RWPE2 (cell line): ENCODE results near the gene BIRC2.

ENCODE experiments used
- ATAC-seq: fragments of 200-7000 bp; cut with Tn5 transposase; 3 replicates; pipeline ENCODE4 v1.9.1; 2021; ENCODE audit warnings: low read depth
- DNase-seq: peaks from one replicate; pipeline ENCODE4 v3.0.0-alpha.2; 2020; ENCODE audit warnings: low spot score
- H3K27ac ChIP-seq: fragments of 450-650 bp; 2 replicates; pipeline ENCODE4 v1.5.1; 2017; ENCODE audit warnings: mild to moderate bottlenecking; ENCODE audit not compliant: poor library complexity, severe bottlenecking
- H3K27me3 ChIP-seq: fragments of 250-450 bp; sonication (Bioruptor Pico); 2 replicates; pipeline ENCODE4 v1.5.1; 2021; ENCODE audit warnings: mild to moderate bottlenecking, moderate library complexity; ENCODE audit not compliant: insufficient read depth, poor library complexity, severe bottlenecking
- H3K36me3 ChIP-seq: fragments of 250-450 bp; sonication (Bioruptor Pico); 2 replicates; pipeline ENCODE4 v1.5.1; 2020; ENCODE audit warnings: low read depth, mild to moderate bottlenecking, moderate library complexity
- H3K4me1 ChIP-seq: fragments of 250-450 bp; sonication (Bioruptor Pico); 2 replicates; pipeline ENCODE4 v1.5.1; 2021; ENCODE audit warnings: mild to moderate bottlenecking, moderate library complexity; ENCODE audit not compliant: insufficient read depth, poor library complexity, severe bottlenecking
- H3K4me3 ChIP-seq: fragments of 250-450 bp; sonication (Bioruptor Pico); 2 replicates; pipeline ENCODE4 v1.5.1; 2021; ENCODE audit warnings: mild to moderate bottlenecking, moderate library complexity; ENCODE audit not compliant: severe bottlenecking
- H3K9me3 ChIP-seq: fragments of 250-450 bp; sonication (Bioruptor Pico); 2 replicates; pipeline ENCODE4 v1.5.1; 2021; ENCODE audit warnings: mild to moderate bottlenecking, moderate library complexity; ENCODE audit not compliant: severe bottlenecking
- TF ChIP-seq, protein P1 (sequence below): fragments of 450-650 bp; IDR thresholded peaks from one replicate; pipeline ENCODE4 v1.5.1; 2017; ENCODE audit warnings: mild to moderate bottlenecking, moderate library complexity; ENCODE audit not compliant: poor library complexity, severe bottlenecking

BIRC2 gene

DNA sequence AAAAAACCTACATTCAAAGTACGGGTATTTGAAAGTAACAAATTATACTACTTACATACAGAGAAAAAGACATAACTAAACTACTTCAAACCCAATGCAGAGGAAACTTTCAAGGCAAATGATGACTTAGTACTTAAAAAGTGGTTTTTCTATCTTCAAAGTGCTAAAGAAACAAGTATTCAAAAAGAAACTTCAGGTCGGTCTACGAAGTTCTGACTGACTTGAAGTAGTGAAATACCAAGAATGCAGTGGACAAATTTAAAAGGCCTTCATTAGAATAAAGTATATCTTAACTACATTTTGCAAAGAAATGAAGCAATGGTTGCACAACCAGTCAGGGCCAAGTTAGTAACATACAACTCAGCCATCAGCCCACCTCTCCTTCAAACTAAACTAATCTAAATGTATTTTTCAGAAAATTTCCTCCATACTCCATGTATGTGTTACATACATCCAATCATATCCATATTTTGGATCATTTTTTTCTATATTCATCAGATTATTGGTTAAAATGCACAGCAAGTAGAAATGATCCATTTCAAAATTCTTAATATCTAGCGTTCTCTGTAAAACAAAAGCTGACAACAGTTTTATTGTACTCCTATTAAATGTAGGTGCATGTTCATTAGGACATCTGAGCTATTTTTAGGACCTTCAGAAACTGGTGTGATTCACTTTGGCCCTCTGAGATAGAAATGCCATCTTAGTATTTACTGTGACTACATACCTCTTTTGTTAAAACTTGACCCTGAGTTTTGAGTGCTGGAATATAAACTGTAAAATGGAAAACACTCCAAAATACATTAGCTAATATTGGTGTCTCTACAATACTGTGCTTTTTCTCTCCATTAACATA lies 49.9 kb downstream of the BIRC2 start:
- Histone ChIP-seq H3K4me1 (no peaks in the 10 kb centered on the region), H3K4me3 (no peak overlapping the region), H3K27me3 (no peaks in the 10 kb centered on the region), H3K27ac (no peak overlapping the region), H3K36me3 (peaks cover 72% of the 10 kb centered on the region), H3K9me3 (no peaks in the 10 kb centered on the region)
- TF ChIP-seq, protein P1, sequence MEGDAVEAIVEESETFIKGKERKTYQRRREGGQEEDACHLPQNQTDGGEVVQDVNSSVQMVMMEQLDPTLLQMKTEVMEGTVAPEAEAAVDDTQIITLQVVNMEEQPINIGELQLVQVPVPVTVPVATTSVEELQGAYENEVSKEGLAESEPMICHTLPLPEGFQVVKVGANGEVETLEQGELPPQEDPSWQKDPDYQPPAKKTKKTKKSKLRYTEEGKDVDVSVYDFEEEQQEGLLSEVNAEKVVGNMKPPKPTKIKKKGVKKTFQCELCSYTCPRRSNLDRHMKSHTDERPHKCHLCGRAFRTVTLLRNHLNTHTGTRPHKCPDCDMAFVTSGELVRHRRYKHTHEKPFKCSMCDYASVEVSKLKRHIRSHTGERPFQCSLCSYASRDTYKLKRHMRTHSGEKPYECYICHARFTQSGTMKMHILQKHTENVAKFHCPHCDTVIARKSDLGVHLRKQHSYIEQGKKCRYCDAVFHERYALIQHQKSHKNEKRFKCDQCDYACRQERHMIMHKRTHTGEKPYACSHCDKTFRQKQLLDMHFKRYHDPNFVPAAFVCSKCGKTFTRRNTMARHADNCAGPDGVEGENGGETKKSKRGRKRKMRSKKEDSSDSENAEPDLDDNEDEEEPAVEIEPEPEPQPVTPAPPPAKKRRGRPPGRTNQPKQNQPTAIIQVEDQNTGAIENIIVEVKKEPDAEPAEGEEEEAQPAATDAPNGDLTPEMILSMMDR: no peak
- ATAC-seq (no peak), DNase-seq (no peak)

DNA sequence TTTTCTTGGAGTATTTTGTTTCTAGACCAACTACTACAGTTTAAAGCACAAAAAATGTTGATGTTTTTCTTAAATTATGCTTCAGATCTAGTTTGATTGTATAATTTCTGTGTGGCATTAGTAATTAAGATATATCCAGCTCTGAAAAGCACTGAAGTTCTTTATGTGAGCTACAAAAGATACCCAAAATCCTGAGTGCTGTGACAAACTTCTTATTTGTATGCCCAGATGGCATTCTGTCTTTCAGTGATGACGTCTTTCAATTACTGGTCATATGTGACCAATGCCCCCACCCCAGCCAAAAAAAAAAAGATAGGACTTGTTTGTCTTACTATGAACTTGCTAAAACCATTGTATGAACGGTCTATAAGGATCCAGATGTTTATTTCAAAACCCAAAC lies 51.3 kb downstream of the BIRC2 start:
- ATAC-seq: no peak
- Histone ChIP-seq H3K36me3 (peaks cover 77% of the 10 kb centered on the region), H3K27ac (no peak overlapping the region)

DNA sequence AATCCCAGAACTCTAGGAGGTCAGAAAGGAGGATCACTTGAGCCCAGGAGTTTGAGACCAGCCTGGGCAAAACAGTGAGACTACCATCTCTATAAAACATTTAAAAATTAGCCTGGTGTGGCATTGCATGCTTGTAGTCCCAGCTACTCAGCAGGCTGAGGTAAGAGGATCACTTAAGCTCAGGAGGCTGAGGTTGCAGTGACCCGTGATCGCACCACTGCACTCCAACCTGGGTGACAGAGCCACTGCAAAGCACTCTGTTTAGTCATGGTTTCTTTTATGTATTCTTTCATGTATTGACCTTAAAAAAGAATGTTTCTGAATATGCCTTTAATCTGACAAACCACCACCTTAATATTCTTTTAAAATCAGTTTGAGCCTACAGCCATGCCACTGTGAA lies 52.2 kb downstream of the BIRC2 start:
- H3K4me1 ChIP-seq: no peaks in the 10 kb centered on the region
- DNase-seq (no peak), ATAC-seq (no peak)
- no peak overlapping the region for H3K27ac ChIP-seq
- peaks cover 86% of the 10 kb centered on the region for H3K36me3 ChIP-seq
- H3K4me3 ChIP-seq: no peak overlapping the region
- H3K27me3 ChIP-seq: no peaks in the 10 kb centered on the region
- TF ChIP-seq, protein P1: no peak
- no peaks in the 10 kb centered on the region for H3K9me3 ChIP-seq

More for the DNA sequence above, 51.3 kb downstream of the BIRC2 start:
- H3K4me3 ChIP-seq: no peak overlapping the region
- no peak for DNase-seq
- TF ChIP-seq, protein P1: no peak
- H3K27me3 ChIP-seq: no peaks in the 10 kb centered on the region
- H3K9me3 ChIP-seq: no peaks in the 10 kb centered on the region
- H3K4me1 ChIP-seq: no peaks in the 10 kb centered on the region

DNA sequence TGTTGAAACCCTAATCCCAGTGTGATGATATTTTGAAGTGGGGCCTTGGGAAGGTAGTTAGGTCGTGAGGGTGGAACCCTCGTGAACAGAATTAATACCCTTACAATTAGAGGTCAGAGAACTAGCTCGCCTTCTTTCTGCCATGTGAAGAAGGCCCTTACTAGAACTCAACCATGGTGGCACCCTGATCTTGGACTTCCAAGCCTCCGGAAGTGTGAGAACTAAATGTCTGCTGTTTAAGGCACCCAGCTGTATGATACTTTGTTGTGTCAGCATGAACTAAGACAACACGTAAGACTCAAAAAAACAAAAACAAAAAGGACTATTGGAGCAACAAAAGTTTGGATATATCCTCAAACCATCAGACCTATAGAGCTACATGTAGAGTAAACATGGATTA lies 53.6 kb downstream of the BIRC2 start:
- H3K27me3 ChIP-seq: no peaks in the 10 kb centered on the region
- ATAC-seq (no peak), DNase-seq (no peak)
- no peak overlapping the region for H3K4me3 ChIP-seq
- no peak overlapping the region for H3K27ac ChIP-seq
- no peaks in the 10 kb centered on the region for H3K9me3 ChIP-seq
- TF ChIP-seq, protein P1: no peak
- no peaks in the 10 kb centered on the region for H3K4me1 ChIP-seq
- H3K36me3 ChIP-seq: peaks cover 91% of the 10 kb centered on the region

DNA sequence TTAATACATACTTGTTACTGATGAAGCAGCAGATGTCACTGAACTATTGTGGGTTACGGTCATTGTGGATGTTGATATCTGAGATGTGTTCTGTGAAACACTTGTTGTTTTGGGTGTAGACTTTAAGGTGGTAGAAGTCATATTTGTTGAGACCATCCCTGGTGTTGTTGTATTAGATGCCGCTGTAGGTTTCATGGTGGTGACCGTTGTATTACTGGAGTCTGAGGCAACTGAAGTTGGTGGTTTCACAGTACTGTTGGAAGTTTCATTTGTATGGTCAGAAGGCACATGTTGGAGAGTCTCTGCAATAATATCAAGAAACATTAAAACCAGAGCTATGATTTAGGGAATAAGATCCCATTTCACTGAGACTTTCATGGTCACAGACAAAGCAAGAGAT lies 54.9 kb downstream of the BIRC2 start:
- Histone ChIP-seq H3K4me3 (no peak overlapping the region), H3K4me1 (no peaks in the 10 kb centered on the region), H3K36me3 (peaks cover 79% of the 10 kb centered on the region), H3K9me3 (no peaks in the 10 kb centered on the region), H3K27me3 (no peaks in the 10 kb centered on the region), H3K27ac (no peak overlapping the region)
- DNase-seq (no peak), ATAC-seq (no peak)
- TF ChIP-seq, protein P1: no peak
